Bronchial epithelial cell (primary cell): ENCODE data around the gene JUP. TPM values are rescaled to one million over a fixed set of nuclear protein-coding genes. Genes with fewer than 3 reads are reported as not detected.

Experiments
- DNase-seq: peaks from one replicate; pipeline ENCODE4 v3.0.0-alpha.2; 2010; ENCODE audit warnings: low read depth
- FAIRE-seq: peaks from 2 replicates; lab custom pipeline; 2011; peaks lifted over from hg19 to GRCh38; lab: Jason Lieb, UNC
- H3K27me3 ChIP-seq: 2 replicates; pipeline ENCODE4 v1.5.1; 2011; ENCODE audit warnings: low read length; ENCODE audit not compliant: control insufficient read depth, insufficient read depth
- H3K36me3 ChIP-seq: 2 replicates; pipeline ENCODE4 v1.5.1; 2011; ENCODE audit warnings: low read length; ENCODE audit not compliant: control insufficient read depth, insufficient read depth
- H3K4me3 ChIP-seq: 2 replicates; pipeline ENCODE4 v1.5.1; 2011; ENCODE audit warnings: mild to moderate bottlenecking, low read depth, low read length, control low read depth
- total RNA-seq: library from RNA; depleted of rRNA; stranded (reverse); fragments of >200 nt; gene quantifications from 2 replicates; pipeline ENCODE4 v1.2.1, GENCODE V29; 2014
- TF ChIP-seq, protein P1 (sequence below): IDR thresholded peaks from 2 replicates; pipeline ENCODE4 v1.5.1; 2011; ENCODE audit warnings: mild to moderate bottlenecking, moderate library complexity, low read length, control low read depth, inconsistent platforms; ENCODE audit not compliant: insufficient read depth, severe bottlenecking

The JUP gene
- total RNA-seq, 1 donor from 2014 or later = 227 TPM

DNA sequence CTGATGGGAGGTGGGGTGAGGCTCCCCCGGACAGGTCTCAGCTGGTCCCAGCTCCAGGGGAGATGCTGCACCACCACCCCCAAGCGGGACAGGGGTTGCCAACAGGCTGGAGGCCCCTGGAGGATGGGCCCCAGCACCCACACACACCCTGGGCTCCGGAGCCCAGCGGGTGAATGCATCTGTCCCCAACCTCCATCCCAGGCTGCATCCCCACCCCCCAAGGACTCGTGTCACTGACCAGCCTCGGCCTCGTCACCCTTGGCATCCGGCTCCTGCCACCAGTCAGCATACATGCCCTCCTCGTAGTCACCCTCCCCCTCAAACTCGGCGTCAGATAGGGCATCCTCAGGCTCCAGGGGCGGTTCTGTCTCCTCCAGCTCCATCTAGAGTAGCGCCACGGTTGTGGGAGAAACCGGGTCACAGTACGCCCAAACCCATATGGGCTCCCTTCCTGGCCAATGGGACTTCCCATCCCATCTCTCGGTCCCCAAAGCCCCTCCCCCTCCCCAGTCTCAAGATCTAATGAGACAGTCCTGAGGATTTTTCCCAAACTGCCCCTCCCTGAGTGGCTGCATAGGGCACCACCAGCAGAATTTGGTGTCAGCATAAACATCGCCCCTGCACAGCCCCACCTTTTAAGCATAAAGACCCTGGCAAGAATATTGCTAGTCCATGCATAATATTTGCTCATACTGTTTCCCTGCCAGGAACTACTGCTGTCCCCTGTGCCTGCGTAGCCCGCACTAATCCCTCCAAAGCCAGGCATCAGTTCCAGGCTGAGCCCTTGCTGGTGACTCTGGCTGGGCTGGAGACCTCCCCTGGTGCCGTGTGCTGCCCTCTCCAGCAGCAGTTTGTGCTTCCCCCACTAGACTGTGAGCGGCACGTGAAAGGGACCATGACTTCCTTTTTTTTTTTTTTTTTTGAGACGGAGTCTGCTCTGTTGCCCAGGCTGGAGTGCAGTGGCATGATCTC is 16.8 kb upstream of the JUP start:
- no peak overlapping the region for H3K4me3 ChIP-seq
- H3K36me3 ChIP-seq = peaks cover 12% of the 10 kb centered on the region
- TF ChIP-seq, protein P1, sequence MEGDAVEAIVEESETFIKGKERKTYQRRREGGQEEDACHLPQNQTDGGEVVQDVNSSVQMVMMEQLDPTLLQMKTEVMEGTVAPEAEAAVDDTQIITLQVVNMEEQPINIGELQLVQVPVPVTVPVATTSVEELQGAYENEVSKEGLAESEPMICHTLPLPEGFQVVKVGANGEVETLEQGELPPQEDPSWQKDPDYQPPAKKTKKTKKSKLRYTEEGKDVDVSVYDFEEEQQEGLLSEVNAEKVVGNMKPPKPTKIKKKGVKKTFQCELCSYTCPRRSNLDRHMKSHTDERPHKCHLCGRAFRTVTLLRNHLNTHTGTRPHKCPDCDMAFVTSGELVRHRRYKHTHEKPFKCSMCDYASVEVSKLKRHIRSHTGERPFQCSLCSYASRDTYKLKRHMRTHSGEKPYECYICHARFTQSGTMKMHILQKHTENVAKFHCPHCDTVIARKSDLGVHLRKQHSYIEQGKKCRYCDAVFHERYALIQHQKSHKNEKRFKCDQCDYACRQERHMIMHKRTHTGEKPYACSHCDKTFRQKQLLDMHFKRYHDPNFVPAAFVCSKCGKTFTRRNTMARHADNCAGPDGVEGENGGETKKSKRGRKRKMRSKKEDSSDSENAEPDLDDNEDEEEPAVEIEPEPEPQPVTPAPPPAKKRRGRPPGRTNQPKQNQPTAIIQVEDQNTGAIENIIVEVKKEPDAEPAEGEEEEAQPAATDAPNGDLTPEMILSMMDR = no peak
- DNase-seq (no peak), FAIRE-seq (no peak)
- no peaks in the 10 kb centered on the region for H3K27me3 ChIP-seq

DNA sequence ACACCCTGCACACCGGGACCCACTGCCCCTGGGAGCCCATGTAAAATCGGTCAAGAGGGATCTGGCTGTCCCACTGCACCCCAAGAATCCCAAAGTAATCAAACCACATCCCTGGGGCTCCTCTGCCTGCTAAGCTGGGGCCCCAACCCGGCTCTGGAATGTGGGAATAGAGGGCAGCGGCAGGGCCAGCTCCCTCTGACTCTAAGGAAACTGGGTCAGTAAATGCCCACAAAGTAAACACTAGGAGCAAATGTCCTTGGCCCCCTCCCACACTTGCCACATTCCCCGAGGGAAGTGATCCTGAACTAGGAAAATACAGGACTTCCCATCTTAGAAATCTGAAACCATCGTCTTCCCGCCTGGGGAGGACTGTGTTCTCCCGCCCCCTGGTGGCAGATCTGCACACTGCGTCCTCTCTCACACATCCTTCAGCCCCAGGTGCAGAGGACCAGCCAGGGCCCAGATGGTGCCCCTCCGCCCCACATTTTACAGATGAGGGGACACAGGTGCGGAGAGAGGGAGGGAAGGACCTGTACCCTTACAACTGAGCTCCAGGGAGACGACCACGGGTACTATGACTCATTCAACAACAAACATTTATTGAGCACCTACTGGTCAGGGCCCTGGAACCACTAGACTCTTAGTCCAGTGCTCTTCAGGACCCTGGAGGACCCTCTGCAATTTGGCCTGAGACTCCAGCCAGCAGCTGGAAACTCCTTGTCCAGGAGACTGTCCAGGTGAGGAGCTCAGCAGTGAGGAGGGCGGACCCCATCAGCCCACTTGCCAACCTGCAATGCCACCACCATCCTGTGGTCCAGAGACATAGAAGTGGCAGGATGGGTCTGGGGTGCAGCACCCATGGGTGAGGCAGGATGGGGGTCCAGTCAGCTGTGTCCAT is 15.1 kb upstream of the JUP start:
- peak; percentile 79 for DNase-seq
- TF ChIP-seq, protein P1 = peak; percentile 95
- FAIRE-seq = peak; percentile 79

DNA sequence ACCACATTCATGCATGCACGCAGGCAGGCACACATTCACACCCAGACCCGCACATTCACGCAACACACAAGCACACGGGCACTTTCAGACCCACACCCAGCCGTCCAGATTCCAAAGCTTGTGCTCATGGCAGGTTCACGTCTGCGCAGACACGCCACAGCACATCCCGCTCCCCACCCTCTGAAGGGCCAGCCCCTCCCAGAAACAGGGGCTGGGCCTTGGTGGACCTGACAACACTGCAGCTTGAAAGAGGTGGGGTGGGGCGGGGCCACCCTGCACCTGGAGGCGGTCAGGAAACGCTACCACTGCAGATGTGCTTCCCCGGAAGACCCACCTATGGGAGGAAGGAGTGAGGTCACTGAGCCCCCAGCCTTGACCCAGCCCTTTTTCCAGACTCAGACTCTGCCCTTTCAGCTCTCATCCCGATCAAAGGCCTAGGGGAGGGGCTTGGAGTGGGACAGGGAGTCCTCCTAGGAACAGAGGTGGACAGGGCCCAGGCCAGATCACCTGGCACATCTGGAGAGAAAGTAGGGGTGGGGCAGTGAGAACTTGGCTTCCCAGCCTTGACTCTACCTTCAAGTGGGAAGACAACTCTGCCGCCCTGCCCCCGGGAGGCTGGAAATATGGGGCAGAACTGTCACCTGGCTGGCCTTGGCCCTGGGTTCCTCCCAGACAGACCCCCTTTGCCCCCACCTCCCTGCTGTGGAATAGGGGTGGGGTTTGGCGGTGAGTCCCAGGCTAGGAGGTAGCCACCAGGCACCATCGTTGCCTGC is 14.3 kb upstream of the JUP start:
- FAIRE-seq = peak; percentile 92
- H3K27me3 ChIP-seq = no peaks in the 10 kb centered on the region
- H3K4me3 ChIP-seq = peak overlapping the region; percentile 23
- peaks cover 3% of the 10 kb centered on the region for H3K36me3 ChIP-seq
- DNase-seq = peak; percentile 99
- TF ChIP-seq, protein P1 = no peak

More for the DNA sequence above, 15.1 kb upstream of the JUP start:
- H3K27me3 ChIP-seq = no peaks in the 10 kb centered on the region
- peak overlapping the region; percentile 23 for H3K4me3 ChIP-seq
- peaks cover 6% of the 10 kb centered on the region for H3K36me3 ChIP-seq

DNA sequence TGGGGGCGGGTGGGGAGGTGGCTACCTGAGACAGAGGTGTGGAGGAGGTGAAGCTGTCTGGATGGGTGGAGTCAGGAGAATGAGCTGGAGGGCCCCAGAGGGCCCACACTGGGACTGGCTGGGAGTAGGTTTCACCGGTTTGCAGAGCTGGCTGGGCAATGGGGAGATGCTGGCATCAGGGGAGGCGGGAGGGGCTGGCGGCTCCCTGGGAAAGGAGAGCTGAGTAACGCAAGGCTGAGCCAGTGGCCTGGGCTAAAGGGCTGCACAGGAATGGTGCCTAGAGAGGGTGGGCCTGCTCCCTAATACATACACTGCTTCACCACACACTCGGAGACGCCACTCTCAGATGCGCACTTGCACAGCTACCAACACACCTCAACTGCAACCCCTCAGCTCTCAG is 12.9 kb upstream of the JUP start:
- peak; percentile 92 for DNase-seq
- no peaks in the 10 kb centered on the region for H3K27me3 ChIP-seq
- FAIRE-seq = peak; percentile 80

DNA sequence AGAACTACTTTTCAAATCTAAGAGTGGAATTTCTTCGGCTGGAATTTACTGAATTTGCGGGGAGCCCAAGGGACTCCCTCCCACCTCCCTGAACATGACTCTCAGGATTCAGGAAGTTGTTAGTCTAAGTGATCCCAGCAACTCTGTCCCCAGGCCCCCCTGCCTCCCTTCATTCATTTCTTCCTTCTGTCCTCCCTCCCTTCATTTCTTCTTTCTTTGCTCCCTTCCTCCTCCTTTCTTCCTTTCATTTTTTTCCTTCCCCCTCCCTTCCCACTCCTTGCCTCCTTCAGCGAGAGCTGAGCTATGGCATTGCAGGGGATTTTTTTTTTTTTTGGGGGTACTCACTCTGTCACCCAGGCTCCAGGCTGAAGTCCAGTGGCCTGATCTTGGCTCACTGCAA is 10.9 kb upstream of the JUP start:
- Histone ChIP-seq H3K27me3 (no peaks in the 10 kb centered on the region), H3K4me3 (no peak overlapping the region), H3K36me3 (peaks cover 3% of the 10 kb centered on the region)
- no peak for DNase-seq
- FAIRE-seq = no peak
- TF ChIP-seq, protein P1 = no peak

More for the DNA sequence above, 12.9 kb upstream of the JUP start:
- H3K4me3 ChIP-seq = no peak overlapping the region
- peaks cover 3% of the 10 kb centered on the region for H3K36me3 ChIP-seq
- TF ChIP-seq, protein P1 = no peak
